ENCODE measurements around the gene CDC42EP1.

DNA sequence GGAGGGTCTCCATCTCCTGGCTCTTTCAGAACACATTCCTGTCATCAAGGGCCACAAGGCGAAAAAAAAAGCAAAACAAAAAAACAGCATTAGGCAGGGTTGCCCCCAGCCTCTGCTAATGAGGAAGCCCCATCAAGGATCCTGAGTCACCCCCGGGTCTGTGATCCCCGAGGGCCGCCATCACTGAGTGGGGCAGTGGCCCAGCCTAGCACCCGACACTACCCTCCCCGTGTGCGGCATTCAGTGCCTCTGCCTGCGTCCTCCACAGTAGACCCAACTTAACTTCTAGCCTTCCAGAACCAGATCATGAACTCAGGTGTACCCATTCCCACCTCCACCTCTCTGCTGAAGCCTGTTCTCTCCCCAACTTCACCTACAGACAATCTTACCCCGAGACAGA is 6.6 kb upstream of the CDC42EP1 start:
- TF ChIP-seq, protein P1, sequence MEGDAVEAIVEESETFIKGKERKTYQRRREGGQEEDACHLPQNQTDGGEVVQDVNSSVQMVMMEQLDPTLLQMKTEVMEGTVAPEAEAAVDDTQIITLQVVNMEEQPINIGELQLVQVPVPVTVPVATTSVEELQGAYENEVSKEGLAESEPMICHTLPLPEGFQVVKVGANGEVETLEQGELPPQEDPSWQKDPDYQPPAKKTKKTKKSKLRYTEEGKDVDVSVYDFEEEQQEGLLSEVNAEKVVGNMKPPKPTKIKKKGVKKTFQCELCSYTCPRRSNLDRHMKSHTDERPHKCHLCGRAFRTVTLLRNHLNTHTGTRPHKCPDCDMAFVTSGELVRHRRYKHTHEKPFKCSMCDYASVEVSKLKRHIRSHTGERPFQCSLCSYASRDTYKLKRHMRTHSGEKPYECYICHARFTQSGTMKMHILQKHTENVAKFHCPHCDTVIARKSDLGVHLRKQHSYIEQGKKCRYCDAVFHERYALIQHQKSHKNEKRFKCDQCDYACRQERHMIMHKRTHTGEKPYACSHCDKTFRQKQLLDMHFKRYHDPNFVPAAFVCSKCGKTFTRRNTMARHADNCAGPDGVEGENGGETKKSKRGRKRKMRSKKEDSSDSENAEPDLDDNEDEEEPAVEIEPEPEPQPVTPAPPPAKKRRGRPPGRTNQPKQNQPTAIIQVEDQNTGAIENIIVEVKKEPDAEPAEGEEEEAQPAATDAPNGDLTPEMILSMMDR (IDR thresholded peaks at IDR 0.05): no peak
- TF ChIP-seq EZH2 (IDR thresholded peaks at IDR 0.05; ENCODE audit: borderline replicate concordance, insufficient read depth, low read depth, low read length, poor library complexity, severe bottlenecking): no peak
